ENCODE data around the gene SLAMF8.

SLAMF8 gene

DNA sequence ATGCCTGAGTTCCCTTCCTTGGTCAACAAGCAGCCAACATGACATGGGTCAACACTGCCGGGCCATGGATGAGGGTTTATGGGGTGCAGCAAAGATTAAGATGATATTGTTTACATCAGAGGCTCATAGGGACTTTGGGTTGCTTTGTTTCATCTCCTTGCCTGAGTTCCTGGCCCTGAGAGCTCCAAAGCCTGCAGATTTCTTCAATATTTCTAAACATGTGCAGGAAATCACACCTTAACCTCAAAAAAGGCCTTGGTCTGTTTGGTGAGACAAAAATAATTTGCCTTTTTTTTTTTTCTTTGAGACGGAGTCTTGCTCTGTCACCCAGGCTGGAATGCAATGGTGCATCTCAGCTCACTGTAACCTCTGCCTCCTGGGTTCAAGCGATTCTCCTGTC, 876 bp downstream of the SLAMF8 start:
- Histone ChIP-seq H3K36me3 (ENCODE audit: control insufficient read depth, low read length) (no peaks in the 10 kb centered on the region), H3K4me2 (ENCODE audit: low read length) (no peak overlapping the region), H3K9me2 (replicated peaks; ENCODE audit: control insufficient read depth, low read length) (no peaks in the 10 kb centered on the region)

DNA sequence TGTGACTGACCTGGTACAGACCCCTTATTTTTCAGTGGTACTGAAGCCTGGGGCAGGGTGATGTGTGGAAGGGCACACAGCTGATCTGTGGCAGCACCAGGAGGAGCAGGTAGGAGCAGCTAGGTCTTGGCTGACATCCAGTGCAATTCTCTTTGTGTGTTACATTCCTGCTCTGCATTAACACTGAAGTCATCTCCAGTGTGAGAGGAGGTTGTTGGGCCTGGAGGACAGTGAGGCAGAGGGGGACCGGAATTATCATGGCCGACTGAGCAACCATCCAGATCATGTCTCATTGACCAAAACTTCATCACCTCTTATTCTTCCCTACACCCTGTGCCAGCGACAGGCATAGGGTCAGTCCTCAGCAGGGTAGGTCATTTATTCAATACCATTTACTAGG, 1.5 kb downstream of the SLAMF8 start:
- TF ChIP-seq, protein P1, sequence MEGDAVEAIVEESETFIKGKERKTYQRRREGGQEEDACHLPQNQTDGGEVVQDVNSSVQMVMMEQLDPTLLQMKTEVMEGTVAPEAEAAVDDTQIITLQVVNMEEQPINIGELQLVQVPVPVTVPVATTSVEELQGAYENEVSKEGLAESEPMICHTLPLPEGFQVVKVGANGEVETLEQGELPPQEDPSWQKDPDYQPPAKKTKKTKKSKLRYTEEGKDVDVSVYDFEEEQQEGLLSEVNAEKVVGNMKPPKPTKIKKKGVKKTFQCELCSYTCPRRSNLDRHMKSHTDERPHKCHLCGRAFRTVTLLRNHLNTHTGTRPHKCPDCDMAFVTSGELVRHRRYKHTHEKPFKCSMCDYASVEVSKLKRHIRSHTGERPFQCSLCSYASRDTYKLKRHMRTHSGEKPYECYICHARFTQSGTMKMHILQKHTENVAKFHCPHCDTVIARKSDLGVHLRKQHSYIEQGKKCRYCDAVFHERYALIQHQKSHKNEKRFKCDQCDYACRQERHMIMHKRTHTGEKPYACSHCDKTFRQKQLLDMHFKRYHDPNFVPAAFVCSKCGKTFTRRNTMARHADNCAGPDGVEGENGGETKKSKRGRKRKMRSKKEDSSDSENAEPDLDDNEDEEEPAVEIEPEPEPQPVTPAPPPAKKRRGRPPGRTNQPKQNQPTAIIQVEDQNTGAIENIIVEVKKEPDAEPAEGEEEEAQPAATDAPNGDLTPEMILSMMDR (IDR thresholded peaks at IDR 0.05; ENCODE audit: low read depth, low read length, poor library complexity, severe bottlenecking): no peak
- no peak for TF ChIP-seq EZH2phosphoT487 (IDR thresholded peaks at IDR 0.05; ENCODE audit: borderline replicate concordance, low read length)
- Histone ChIP-seq H4K20me1 (ENCODE audit: control insufficient read depth, insufficient read depth, low read depth, low read length) (no peaks in the 10 kb centered on the region), H3K4me3 (ENCODE audit: low read length) (no peak overlapping the region), H3K27me3 (ENCODE audit: control insufficient read depth, low read length) (peaks cover 5% of the 10 kb centered on the region; the same call in 1 of the 2 replicates), H3K79me2 (ENCODE audit: control insufficient read depth, low read length) (no peaks in the 10 kb centered on the region), H3K36me3 (ENCODE audit: control insufficient read depth, low read length) (no peaks in the 10 kb centered on the region), H3K27ac (ENCODE audit: low read depth, low read length) (no peak overlapping the region), H3K4me2 (ENCODE audit: low read length) (no peak overlapping the region), H3K9me2 (replicated peaks; ENCODE audit: control insufficient read depth, low read length) (no peaks in the 10 kb centered on the region), H3F3A (ENCODE audit: control insufficient read depth, insufficient read depth) (no peaks in the 10 kb centered on the region), H3K9me3 (ENCODE audit: control insufficient read depth, insufficient read depth, low read length) (no peaks in the 10 kb centered on the region), H3K4me1 (ENCODE audit: control insufficient read depth, low read length) (no peaks in the 10 kb centered on the region)

More for the DNA sequence above, 876 bp downstream of the SLAMF8 start:
- Histone ChIP-seq H4K20me1 (ENCODE audit: control insufficient read depth, insufficient read depth, low read depth, low read length) (no peaks in the 10 kb centered on the region), H3K4me3 (ENCODE audit: low read length) (no peak overlapping the region), H3K27me3 (ENCODE audit: control insufficient read depth, low read length) (peaks cover 5% of the 10 kb centered on the region; the same call in 1 of the 2 replicates), H3K27ac (ENCODE audit: low read depth, low read length) (no peak overlapping the region), H3K4me1 (ENCODE audit: control insufficient read depth, low read length) (no peaks in the 10 kb centered on the region), H3F3A (ENCODE audit: control insufficient read depth, insufficient read depth) (no peaks in the 10 kb centered on the region), H3K9me3 (ENCODE audit: control insufficient read depth, insufficient read depth, low read length) (no peaks in the 10 kb centered on the region), H3K79me2 (ENCODE audit: control insufficient read depth, low read length) (no peaks in the 10 kb centered on the region)
- no peak for TF ChIP-seq EZH2phosphoT487 (IDR thresholded peaks at IDR 0.05; ENCODE audit: borderline replicate concordance, low read length)
- TF ChIP-seq, protein P1 (IDR thresholded peaks at IDR 0.05; ENCODE audit: low read depth, low read length, poor library complexity, severe bottlenecking): no peak

DNA sequence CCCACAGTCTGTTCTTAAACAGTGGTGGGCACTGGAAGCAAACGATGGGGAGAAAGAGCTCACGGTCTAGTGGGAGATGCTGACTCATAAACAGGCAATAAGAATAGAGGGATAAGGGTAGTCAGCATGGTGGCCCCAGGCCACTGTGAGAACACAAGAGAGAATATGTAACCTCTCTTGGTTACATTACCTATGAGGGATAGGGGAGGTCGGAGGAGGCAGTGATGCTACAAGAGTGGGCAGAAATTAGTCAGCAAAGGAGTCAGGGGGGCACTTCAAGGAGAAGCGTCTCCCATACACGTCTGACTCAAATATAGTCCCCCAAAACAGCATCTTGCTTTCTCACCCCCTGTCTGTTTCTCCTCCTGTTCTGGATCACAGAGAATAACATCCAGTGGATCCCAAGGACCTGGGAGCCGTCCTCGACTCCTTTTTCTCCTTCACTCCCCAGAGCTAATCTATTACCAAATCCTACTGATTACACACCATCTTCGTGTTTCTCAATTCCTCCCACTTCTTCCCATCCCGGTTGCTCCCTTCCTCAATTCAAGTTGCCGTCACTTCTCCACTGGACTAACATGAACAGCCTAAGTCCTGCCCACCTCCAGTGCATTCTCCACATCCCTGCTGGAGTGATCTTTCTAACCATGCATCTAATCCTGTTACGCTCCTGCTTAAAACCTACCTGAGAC, 2.1 kb downstream of the SLAMF8 start:
- H3K27me3 ChIP-seq (ENCODE audit: control insufficient read depth, low read length): peaks cover 5% of the 10 kb centered on the region; the same call in 1 of the 2 replicates
- TF ChIP-seq EZH2phosphoT487 (IDR thresholded peaks at IDR 0.05; ENCODE audit: borderline replicate concordance, low read length): no peak
- TF ChIP-seq, protein P1 (IDR thresholded peaks at IDR 0.05; ENCODE audit: low read depth, low read length, poor library complexity, severe bottlenecking): no peak

More for the DNA sequence above, 2.1 kb downstream of the SLAMF8 start:
- Histone ChIP-seq H3K9me3 (ENCODE audit: control insufficient read depth, insufficient read depth, low read length) (no peaks in the 10 kb centered on the region), H4K20me1 (ENCODE audit: control insufficient read depth, insufficient read depth, low read depth, low read length) (no peaks in the 10 kb centered on the region), H3K36me3 (ENCODE audit: control insufficient read depth, low read length) (no peaks in the 10 kb centered on the region), H3K79me2 (ENCODE audit: control insufficient read depth, low read length) (no peaks in the 10 kb centered on the region), H3K9me2 (replicated peaks; ENCODE audit: control insufficient read depth, low read length) (no peaks in the 10 kb centered on the region), H3K27ac (ENCODE audit: low read depth, low read length) (no peak overlapping the region), H3K4me2 (ENCODE audit: low read length) (no peak overlapping the region), H3K4me1 (ENCODE audit: control insufficient read depth, low read length) (no peaks in the 10 kb centered on the region), H3F3A (ENCODE audit: control insufficient read depth, insufficient read depth) (no peaks in the 10 kb centered on the region), H3K4me3 (ENCODE audit: low read length) (no peak overlapping the region)
